CD4-positive, alpha-beta T cell treated with Interleukin-17A for 1 hour (primary cell): ENCODE data around the gene ABI3BP.

ENCODE experiments used
- DNase-seq: peaks from one replicate; pipeline ENCODE4 v3.0.0-alpha.2; 2020

ABI3BP gene

DNA sequence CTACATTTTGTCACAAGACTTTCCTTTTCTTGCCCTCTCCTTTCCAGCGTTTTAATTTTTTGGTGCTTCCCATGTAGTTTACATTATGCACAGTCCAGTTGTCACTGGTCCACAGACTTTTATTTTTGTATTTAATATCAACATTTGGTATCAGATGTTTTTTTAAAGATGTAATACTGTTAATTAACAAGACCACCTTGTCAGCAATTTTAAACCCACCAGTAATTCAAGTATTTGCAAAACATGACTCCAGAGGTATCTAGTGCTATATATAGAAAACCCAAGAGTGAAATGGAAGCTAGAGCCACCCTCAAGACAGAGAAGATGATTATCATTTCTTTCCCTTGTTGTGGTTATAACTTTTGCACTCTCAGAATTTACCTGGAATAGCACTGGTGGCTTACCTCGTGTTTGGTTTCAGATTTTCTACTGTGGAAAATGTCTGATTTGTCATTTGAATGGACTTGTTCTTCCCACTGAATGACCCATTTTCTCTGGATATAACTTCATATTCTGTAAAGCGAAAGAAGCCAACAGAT lies 227.7 kb downstream of the ABI3BP start:
- DNase-seq = no peak

- no peak for DNase-seq
These were observed 231.3 kb downstream of the ABI3BP start for GRCh38 chr3:100761951-100762350.

DNA sequence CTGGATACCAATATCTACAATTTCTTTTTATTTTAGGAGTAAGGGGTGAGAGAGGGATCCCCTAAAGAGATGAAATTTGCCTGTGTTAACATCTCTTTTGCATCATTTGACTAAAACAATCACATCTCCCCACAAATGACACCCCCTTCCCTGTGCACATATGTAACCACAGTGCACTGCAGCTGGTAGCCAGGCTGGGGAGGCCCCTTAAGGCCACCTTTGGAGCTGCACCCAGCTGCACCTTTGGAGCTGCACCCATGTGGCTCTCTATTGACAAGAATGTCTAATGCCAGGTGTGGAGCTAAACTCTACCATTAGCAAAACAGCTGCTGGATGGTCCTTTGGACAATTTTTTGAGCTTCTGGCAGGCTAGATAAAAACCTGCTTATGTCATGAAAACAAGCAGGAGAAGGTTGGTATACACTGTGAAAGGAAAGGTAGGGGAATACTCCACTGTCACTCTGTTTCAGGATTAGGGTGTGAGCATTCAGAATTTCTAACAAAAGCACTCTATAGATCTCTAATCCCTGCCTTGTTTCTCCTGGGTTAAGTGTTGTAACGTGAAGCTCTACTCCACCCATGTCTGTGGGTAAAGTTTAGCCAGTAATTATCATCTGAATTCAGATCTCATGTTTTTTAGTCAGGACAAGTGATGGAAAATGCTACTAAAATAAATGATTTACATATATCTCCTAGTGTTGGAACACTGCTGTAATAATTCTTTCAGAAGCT lies 231.8 kb downstream of the ABI3BP start:
- DNase-seq = peak; percentile 6

DNA sequence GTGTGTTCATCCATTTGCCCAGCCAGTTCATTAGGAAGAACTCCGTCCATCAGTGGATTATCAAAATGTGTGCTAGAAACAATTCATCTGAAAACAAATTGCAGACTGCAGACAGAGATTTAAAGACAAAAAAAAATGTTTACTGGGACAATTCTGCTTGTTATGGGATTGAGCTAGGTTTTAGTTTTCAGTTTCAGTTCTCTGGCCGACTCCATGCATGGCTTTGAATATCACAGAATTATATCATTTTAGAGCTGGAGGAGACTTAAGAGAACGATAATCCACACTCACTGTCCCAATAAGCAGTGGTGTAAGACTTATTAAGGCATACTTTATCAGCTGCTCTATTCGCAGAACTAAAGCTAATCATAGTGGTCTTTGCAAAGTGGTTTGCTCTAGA lies 232.8 kb downstream of the ABI3BP start:
- DNase-seq = no peak

- DNase-seq = no peak
These were observed 233.3 kb downstream of the ABI3BP start for GRCh38 chr3:100759950-100760349.

GRCh38 chr3:100759159-100759558 lies 234.1 kb downstream of the ABI3BP start:
- DNase-seq = no peak

GRCh38 chr3:100756441-100756840 lies 236.8 kb downstream of the ABI3BP start:
- DNase-seq = no peak

DNA sequence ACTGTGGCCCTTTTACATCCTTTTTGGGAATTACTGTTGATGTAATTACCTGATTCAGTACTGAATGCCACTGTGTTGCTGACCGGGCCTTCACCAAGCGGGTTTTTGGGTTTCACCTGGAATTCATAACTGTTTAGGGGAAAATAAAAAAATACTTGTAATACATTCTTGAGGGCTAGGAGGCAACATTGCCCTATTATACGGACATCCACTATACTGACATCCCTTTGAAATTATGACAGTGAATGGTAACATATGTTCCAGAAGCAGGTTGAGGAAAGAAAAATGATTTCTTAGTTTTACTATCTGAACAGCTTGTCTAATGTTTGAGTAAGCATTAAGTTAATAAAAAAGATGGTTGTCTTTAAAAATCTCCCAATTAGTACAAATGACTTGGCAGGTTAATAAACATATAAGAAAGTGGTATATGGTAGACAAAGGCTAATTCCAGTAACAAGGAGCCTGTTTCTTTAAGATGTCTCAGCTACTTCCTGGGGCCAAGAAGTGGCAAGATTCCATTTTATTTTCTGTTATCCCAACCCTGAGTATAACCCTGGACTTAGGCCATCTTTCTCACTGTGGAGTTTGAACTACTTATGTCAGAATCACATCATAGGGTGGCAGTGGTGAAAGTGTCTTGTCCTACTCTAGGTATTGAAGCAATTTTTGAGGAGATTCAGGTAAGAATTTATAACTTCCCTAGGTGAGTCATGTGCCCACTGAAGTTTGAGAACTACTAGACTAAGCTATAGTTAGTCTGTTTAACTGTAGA lies 238.5 kb downstream of the ABI3BP start:
- DNase-seq = no peak

GRCh38 chr3:100753846-100754245 lies 239.4 kb downstream of the ABI3BP start:
- DNase-seq = no peak

DNA sequence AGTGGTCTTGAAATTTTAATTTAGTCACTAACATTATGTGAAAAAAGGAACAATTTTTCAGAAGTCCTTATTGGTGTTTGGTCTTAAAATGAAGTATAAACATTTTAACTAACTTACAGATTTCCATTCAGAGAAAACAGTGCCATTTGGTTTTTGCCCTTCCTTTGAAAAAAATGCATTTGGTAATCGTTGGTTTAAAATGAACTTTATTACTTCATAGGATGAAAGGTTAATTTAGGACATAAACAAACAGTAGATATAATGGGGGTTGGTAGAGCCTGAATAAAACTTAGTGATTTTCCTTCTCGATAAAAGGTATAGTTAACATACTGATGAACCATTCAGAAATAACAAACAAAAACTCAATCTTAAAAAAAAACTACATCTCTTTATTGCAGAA lies 244.3 kb downstream of the ABI3BP start:
- no peak for DNase-seq

DNA sequence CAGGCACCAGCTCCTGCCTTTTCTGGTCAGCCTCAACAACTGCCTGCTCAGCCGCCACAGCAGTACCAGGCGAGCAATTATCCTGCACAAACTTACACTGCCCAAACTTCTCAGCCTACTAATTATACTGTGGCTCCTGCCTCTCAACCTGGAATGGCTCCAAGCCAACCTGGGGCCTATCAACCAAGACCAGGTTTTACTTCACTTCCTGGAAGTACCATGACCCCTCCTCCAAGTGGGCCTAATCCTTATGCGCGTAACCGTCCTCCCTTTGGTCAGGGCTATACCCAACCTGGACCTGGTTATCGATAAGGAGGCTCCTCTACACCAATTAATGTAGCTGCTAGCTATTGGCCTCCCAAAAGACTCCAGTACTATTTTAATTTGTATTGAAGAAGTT lies 245.0 kb downstream of the ABI3BP start:
- no peak for DNase-seq

DNA sequence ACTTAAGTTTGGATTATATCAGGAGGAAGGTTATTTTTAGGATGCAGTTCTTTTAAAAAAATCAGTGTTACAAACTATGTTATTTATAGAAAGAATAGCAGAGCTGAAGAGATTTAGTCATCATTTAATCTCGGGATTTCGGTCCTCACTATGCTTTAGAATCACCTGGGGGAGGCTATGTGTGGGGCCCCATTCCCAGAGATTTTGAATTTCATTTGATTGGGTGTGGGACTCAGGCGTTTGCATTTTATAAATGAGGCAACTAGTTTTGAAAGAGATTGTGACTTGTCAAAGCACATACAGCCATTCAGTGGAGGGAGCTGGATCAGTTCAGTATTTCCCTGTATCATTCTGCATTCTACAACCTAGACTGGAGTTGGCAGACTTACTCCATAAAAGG lies 247.1 kb downstream of the ABI3BP start:
- no peak for DNase-seq

DNA sequence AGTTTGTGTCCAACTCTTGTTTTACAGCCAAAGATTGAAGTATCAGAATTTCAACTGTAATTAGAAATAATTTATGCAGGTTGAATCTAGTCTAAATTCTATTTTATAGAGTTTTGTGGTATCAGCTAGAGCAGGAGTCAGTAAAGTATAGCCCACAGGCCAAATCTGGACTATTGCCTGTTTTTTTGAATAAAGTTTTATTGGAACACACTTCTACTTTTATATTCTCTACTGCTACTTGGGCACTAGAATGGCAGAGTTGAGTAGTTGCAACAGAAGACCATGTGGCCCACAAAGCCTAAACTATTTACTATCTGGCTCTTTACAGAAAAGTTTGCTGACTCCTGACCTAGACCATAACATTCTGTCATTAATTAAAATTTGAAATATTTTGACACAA lies 247.6 kb downstream of the ABI3BP start:
- DNase-seq = no peak

DNA sequence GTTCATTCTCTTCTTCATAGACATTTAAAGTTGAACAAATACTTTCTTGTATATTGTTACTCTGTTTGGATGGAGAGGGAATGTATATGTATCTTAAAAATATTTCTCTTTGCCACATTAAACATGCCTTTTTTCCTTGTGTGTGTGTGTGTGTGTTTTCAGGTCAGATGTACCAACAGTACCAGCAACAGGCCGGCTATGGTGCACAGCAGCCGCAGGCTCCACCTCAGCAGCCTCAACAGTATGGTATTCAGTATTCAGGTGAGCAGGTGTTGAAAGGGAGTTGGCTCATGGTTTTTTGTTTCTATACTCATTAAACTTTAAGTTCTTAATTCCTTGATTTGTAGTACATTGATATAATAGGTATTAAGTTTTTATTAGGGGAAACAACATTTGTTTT lies 248.6 kb downstream of the ABI3BP start:
- no peak for DNase-seq

DNA sequence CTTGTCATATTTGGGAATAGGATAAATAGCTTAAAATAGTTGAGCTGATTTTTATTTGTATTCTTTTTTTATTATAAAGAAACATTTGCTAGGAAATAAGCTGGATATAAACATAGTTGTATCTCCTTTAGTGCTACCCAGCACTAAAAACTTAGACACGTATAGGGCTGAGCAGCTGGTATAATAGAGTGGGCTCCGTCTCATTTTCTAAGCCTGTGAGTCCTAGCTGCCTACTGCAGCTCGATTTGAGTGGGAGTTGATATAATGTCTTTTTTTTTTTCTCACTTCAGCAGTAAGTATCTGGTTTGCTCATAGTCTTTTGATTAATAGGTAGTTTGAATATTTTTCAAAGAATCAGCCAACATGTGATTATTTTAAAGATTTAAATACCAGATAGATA lies 249.7 kb downstream of the ABI3BP start:
- DNase-seq = no peak

- no peak for DNase-seq
These were observed 253.0 kb downstream of the ABI3BP start for GRCh38 chr3:100740207-100740606.

DNA sequence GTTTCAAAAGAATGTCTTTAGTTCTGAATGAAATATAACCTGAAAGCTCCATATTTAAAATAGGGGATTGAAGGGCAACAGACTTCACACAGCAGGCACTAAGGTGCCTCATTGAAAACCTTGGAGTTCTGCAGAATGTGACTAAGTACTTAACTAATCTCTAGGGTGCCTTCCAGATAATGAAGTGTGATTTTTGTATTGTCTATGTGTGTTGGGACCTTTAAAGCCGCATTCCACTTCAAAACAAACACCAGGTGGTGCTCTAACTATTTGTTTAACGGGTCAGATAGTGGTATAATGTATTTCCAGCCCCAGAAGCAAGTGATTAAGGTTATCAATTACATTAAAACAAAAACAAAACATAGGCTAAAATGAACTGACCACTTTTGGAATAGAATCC lies 255.9 kb downstream of the ABI3BP start:
- peak; percentile 21 for DNase-seq

DNA sequence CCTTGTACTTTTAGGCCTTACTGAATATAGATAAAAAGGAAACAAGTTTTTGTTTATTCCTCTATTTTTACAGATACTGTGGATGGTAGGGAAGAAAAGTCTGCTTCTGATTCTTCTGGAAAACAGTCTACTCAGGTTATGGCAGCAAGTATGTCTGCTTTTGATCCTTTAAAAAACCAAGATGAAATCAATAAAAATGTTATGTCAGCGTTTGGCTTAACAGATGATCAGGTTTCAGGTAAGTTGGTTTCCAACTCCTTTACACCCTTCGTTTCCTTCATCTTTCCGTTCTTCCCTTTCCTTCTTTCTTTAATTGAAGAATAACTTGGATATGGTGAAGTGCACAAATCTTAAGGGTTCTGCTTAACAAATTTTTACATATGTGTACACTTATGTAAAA lies 260.8 kb downstream of the ABI3BP start:
- no peak for DNase-seq

DNA sequence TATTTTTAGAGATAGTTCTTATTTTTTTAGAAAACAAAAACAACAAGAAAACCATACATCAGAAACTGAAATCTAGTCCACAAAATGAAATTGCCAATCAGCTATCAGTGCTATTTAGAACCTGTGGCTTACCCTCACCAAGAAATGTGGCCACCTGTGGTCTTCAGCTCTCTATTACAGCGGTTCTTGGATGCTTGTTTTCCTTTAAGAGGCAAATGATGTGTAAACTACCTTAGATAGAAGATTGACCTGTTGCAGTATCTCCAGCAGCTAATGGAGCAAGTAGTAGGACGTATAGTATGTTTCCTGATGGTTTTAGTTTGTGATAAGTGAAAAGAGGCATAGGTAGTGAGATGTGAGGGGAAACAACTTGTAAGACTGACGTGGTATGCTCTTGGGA lies 262.7 kb downstream of the ABI3BP start:
- DNase-seq = no peak

DNA sequence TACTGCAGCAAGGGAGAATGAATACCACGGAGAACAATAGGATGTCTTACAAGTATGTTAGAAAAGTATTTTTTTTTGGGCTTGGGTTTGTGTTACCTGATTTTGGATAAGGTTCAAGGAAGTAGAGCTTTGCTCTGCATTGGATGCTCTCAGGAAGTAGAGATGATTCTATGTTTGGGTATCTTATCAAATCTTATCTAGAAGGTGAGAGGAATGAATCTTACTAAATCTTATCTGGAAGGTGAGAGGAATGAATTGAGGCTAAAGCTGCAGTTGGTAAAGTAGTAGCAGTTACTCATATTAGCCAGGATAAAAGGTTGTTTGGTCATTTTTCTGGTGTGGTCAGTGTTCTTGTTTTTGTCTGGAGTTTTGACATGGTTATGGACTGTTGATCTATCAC lies 266.5 kb downstream of the ABI3BP start:
- DNase-seq = no peak

- no peak for DNase-seq
These were observed 267.2 kb downstream of the ABI3BP start for GRCh38 chr3:100725935-100726513.

DNA sequence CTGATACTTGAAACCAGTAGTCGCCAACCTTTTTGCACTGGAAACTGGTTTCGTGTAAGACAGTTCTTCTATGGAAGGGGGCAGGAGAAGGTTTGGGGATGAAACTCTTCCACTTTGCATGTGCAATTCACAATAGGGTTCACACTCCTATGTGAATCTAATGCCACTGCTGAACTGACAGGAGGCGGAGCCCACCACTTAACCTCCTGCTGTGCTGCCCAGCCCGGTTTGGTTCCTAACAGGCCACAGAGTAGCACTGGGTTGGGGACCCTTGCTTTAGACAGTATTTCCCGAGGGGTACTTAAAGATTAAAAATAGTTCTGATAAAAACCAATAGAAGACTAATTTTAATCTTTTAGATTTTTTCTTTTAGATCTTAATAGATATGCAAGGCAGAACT lies 272.8 kb downstream of the ABI3BP start:
- DNase-seq = no peak

GRCh38 chr3:100719136-100719535 lies 274.1 kb downstream of the ABI3BP start:
- no peak for DNase-seq
